ENCODE measurements around the gene FGFR3. TPM values are rescaled to one million over a fixed set of nuclear protein-coding genes. Genes with fewer than 3 reads are reported as not detected.

FGFR3 gene
- polyA plus RNA-seq, 1 donor from 2014 or later, result 0.48 TPM

GRCh38 chr4:1821679-1822567 is 28.8 kb downstream of the FGFR3 start:
- H3K4me2 ChIP-seq (ENCODE audit: low read length), result no peak overlapping the region
- no peaks in the 10 kb centered on the region for H3K9me3 ChIP-seq (ENCODE audit: low read length)
- no peak overlapping the region for H2AFZ ChIP-seq (ENCODE audit: low read depth, low read length)
- no peaks in the 10 kb centered on the region for H3K79me2 ChIP-seq (replicated peaks; ENCODE audit: insufficient read depth, low read length)
- no peaks in the 10 kb centered on the region for H3K36me3 ChIP-seq (ENCODE audit: insufficient read depth, low read length)
- H3K27me3 ChIP-seq (ENCODE audit: insufficient read depth, low read depth, low read length), result no peaks in the 10 kb centered on the region
- no peaks in the 10 kb centered on the region for H4K20me1 ChIP-seq (ENCODE audit: insufficient read depth)
- H3K9me2 ChIP-seq (ENCODE audit: insufficient read depth, low read length), result no peaks in the 10 kb centered on the region
- H3F3A ChIP-seq (ENCODE audit: insufficient read depth, low read length, poor library complexity, severe bottlenecking), result no peaks in the 10 kb centered on the region
- H3K9ac ChIP-seq (ENCODE audit: low read length), result no peak overlapping the region
- no peak overlapping the region for H3K4me3 ChIP-seq (ENCODE audit: low read length)
- no peak overlapping the region for H3K27ac ChIP-seq (ENCODE audit: low read length)
- TF ChIP-seq RAD21 (conservative IDR thresholded peaks at IDR 0.05), result no peak
- TF ChIP-seq, protein P1, sequence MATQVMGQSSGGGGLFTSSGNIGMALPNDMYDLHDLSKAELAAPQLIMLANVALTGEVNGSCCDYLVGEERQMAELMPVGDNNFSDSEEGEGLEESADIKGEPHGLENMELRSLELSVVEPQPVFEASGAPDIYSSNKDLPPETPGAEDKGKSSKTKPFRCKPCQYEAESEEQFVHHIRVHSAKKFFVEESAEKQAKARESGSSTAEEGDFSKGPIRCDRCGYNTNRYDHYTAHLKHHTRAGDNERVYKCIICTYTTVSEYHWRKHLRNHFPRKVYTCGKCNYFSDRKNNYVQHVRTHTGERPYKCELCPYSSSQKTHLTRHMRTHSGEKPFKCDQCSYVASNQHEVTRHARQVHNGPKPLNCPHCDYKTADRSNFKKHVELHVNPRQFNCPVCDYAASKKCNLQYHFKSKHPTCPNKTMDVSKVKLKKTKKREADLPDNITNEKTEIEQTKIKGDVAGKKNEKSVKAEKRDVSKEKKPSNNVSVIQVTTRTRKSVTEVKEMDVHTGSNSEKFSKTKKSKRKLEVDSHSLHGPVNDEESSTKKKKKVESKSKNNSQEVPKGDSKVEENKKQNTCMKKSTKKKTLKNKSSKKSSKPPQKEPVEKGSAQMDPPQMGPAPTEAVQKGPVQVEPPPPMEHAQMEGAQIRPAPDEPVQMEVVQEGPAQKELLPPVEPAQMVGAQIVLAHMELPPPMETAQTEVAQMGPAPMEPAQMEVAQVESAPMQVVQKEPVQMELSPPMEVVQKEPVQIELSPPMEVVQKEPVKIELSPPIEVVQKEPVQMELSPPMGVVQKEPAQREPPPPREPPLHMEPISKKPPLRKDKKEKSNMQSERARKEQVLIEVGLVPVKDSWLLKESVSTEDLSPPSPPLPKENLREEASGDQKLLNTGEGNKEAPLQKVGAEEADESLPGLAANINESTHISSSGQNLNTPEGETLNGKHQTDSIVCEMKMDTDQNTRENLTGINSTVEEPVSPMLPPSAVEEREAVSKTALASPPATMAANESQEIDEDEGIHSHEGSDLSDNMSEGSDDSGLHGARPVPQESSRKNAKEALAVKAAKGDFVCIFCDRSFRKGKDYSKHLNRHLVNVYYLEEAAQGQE (IDR thresholded peaks at IDR 0.05; ENCODE audit: borderline replicate concordance), result no peak
- TF ChIP-seq TAF1 (IDR thresholded peaks at IDR 0.05; ENCODE audit: low read depth), result no peak
- TF ChIP-seq POLR2AphosphoS5 (IDR thresholded peaks at IDR 0.05), result no peak
- no peak for TF ChIP-seq MXI1 (conservative IDR thresholded peaks at IDR 0.05; ENCODE audit: poor library complexity, severe bottlenecking)

DNA sequence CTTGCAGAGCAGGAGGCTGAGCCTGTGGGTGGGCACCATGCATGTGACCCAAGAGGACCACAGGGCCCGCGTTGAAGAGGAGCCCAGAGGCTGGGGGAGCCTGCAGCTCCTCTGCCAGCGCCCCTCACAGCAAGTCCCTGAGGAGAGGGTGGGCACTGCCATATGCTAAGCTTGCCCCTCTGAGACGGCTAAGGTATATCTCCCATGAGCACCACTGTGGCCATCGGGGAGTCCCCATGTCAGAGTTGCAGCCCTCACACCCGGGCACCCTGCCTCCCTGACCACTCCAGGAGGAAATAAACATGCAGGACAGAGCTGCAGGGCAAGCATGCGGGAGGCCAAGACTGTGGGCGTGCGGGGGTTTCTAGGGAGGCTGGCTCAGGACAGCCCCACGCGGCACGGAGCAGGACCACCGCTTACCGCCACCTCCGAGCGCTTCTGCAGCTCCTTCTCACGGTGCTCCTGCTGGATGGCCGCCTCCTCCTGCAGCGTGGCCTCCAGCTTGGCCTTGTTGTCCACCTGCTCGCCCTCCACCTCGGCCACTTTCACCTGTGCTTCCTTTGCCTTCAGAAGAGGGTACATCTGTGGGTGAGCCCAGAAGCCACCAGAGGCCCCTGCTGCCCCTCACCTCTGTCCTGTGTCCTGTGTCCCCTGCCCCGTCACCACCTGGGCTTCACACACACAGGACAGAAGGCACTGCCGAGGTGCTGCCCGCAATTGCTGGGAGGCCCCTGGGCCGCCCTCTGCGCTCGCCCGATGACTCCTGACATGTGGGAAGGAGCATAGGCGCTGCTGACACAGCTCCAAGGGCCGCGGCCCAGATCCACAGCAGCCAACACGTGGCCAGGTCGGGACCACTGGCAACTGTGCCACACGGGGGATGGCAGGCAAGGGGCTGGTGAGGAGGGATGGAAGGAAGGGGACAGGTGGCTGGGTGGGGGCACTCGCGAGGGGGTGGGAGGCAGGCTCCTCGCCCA is 29.8 kb downstream of the FGFR3 start:
- H3K4me3 ChIP-seq (ENCODE audit: low read length), result no peak overlapping the region
- H2AFZ ChIP-seq (ENCODE audit: low read depth, low read length), result no peak overlapping the region
- TF ChIP-seq, protein P1 (IDR thresholded peaks at IDR 0.05; ENCODE audit: borderline replicate concordance), result no peak
- no peak for TF ChIP-seq MXI1 (conservative IDR thresholded peaks at IDR 0.05; ENCODE audit: poor library complexity, severe bottlenecking)
- TF ChIP-seq, protein P2, sequence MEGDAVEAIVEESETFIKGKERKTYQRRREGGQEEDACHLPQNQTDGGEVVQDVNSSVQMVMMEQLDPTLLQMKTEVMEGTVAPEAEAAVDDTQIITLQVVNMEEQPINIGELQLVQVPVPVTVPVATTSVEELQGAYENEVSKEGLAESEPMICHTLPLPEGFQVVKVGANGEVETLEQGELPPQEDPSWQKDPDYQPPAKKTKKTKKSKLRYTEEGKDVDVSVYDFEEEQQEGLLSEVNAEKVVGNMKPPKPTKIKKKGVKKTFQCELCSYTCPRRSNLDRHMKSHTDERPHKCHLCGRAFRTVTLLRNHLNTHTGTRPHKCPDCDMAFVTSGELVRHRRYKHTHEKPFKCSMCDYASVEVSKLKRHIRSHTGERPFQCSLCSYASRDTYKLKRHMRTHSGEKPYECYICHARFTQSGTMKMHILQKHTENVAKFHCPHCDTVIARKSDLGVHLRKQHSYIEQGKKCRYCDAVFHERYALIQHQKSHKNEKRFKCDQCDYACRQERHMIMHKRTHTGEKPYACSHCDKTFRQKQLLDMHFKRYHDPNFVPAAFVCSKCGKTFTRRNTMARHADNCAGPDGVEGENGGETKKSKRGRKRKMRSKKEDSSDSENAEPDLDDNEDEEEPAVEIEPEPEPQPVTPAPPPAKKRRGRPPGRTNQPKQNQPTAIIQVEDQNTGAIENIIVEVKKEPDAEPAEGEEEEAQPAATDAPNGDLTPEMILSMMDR (IDR thresholded peaks at IDR 0.05; ENCODE audit: poor library complexity, severe bottlenecking), result no peak
- no peak for TF ChIP-seq TAF1 (IDR thresholded peaks at IDR 0.05; ENCODE audit: low read depth)
- TF ChIP-seq POLR2AphosphoS5 (IDR thresholded peaks at IDR 0.05), result no peak
- TF ChIP-seq SMC3 (conservative IDR thresholded peaks at IDR 0.05; ENCODE audit: poor library complexity), result no peak
- TF ChIP-seq EZH2 (IDR thresholded peaks at IDR 0.05; ENCODE audit: borderline replicate concordance, insufficient read depth, low read length, poor library complexity, severe bottlenecking), result no peak
- no peaks in the 10 kb centered on the region for H4K20me1 ChIP-seq (ENCODE audit: insufficient read depth)
- H3K9me3 ChIP-seq (ENCODE audit: low read length), result no peaks in the 10 kb centered on the region
- no peaks in the 10 kb centered on the region for H3K36me3 ChIP-seq (ENCODE audit: insufficient read depth, low read length)
- no peaks in the 10 kb centered on the region for H3K9me2 ChIP-seq (ENCODE audit: insufficient read depth, low read length)
- no peaks in the 10 kb centered on the region for H3K27me3 ChIP-seq (ENCODE audit: insufficient read depth, low read depth, low read length)
- H3K4me2 ChIP-seq (ENCODE audit: low read length), result no peak overlapping the region
- H3F3A ChIP-seq (ENCODE audit: insufficient read depth, low read length, poor library complexity, severe bottlenecking), result no peaks in the 10 kb centered on the region
- H3K79me2 ChIP-seq (replicated peaks; ENCODE audit: insufficient read depth, low read length), result no peaks in the 10 kb centered on the region
- H3K9ac ChIP-seq (ENCODE audit: low read length), result no peak overlapping the region
- H3K27ac ChIP-seq (ENCODE audit: low read length), result no peak overlapping the region
